ENCODE measurements around the gene BCL2L11. TPM values are rescaled to one million over a fixed set of nuclear protein-coding genes. Genes with fewer than 3 reads are reported as not detected.

The BCL2L11 gene
- total and polyA plus RNA-seq, 12 donors, result 1.4 to 14.5 (median 6.8) TPM

DNA sequence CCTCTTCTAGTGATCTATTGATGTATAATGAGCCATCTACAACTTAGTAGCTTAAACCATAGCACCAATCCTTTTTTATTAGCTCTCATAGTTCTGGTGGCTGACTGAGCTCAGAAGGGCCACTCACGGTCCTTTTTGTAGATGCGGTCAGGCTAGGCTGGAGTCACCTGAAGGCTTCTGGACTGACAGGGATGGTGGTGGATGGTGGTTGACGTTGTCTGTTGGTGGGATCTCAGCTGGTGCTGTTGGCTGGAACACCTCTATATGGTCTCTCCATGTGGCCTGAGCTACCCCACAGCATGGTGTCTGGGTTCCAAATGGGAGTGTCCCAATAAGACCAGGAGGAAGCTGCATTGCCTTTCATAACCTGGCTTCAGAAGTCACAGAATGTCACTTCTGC lies 68.0 kb downstream of the BCL2L11 start:
- no peak for DNase-seq
- ATAC-seq, result no peak
- peaks cover 0 to 15% (median 0%) of the 10 kb centered on the region in 9 donors for H3K4me1 ChIP-seq
- H3K4me3 ChIP-seq, result no peak overlapping the region
- H3K9me3 ChIP-seq, result no peaks in the 10 kb centered on the region
- H3K27ac ChIP-seq, result no peak overlapping the region
- intact Hi-C loops (cut with DNase I), result no loop called here
- no peaks in the 10 kb centered on the region for H3K36me3 ChIP-seq
- TF ChIP-seq CTCF (IDR thresholded peaks at IDR 0.05), result no peak
- H3K27me3 ChIP-seq, result no peaks in the 10 kb centered on the region
- 98 to 99% methylated on average over 3 of the region's 3 CpGs for WGBS, 2 donors

GRCh38 chr2:111189106-111189505 lies 68.4 kb downstream of the BCL2L11 start:
- intact Hi-C loops (cut with DNase I), result no loop called here

GRCh38 chr2:111190816-111191540 lies 70.3 kb downstream of the BCL2L11 start:
- ATAC-seq (no peak), DNase-seq (no peak)
- Histone ChIP-seq H3K4me1 (peaks cover 0 to 5% (median 0%) of the 10 kb centered on the region in 9 donors), H3K36me3 (no peaks in the 10 kb centered on the region), H3K4me3 (no peak overlapping the region), H3K27ac (no peak overlapping the region), H3K27me3 (no peaks in the 10 kb centered on the region), H3K9me3 (no peaks in the 10 kb centered on the region)
- intact Hi-C loops (cut with DNase I), result no loop called here
- 90 to 93% methylated on average over 7 of the region's 7 CpGs for WGBS, 2 donors
- no peak for TF ChIP-seq CTCF (IDR thresholded peaks at IDR 0.05)

More at GRCh38 chr2:111189106-111189505, 68.4 kb downstream of the BCL2L11 start:
- no peak for ATAC-seq
- no peak for TF ChIP-seq CTCF (IDR thresholded peaks at IDR 0.05)
- H3K36me3 ChIP-seq, result no peaks in the 10 kb centered on the region
- H3K9me3 ChIP-seq, result no peaks in the 10 kb centered on the region
- no peak overlapping the region for H3K27ac ChIP-seq
- no peak overlapping the region for H3K4me3 ChIP-seq
- WGBS, 2 donors, result 65 to 100% methylated on average over 2 of the region's 2 CpGs
- no peaks in the 10 kb centered on the region for H3K27me3 ChIP-seq
- H3K4me1 ChIP-seq, result peaks cover 0 to 15% (median 0%) of the 10 kb centered on the region in 9 donors
- no peak for DNase-seq

GRCh38 chr2:111191877-111192276 lies 71.2 kb downstream of the BCL2L11 start:
- no peaks in the 10 kb centered on the region for H3K4me1 ChIP-seq
- no peak for TF ChIP-seq CTCF (IDR thresholded peaks at IDR 0.05)
- H3K36me3 ChIP-seq, result no peaks in the 10 kb centered on the region
- DNase-seq (no peak), ATAC-seq (no peak)
- no peak overlapping the region for H3K27ac ChIP-seq
- WGBS, 2 donors, result 74 to 91% methylated on average over 5 of the region's 5 CpGs
- intact Hi-C loops (cut with DNase I), result no loop called here
- no peak overlapping the region for H3K4me3 ChIP-seq
- H3K27me3 ChIP-seq, result no peaks in the 10 kb centered on the region
- H3K9me3 ChIP-seq, result no peaks in the 10 kb centered on the region
